HepG2 (cell line): ENCODE measurements around the gene CCNB2. TPM values are rescaled to one million over a fixed set of nuclear protein-coding genes. Genes with fewer than 3 reads are reported as not detected.

Source experiments
- DMAP1 ChIP-seq: IDR thresholded peaks from 2 replicates; pipeline ENCODE4 v1.6.1; 2016
- E2F2 ChIP-seq: sonication (generic); formaldehyde crosslinking; IDR thresholded peaks from 2 replicates; pipeline ENCODE4 v1.4.0; 2020; ENCODE audit warnings: missing genetic modification reagents, borderline replicate concordance
- KAT7 ChIP-seq: IDR thresholded peaks from 2 replicates; pipeline ENCODE4 v1.6.1; 2018; ENCODE audit warnings: borderline replicate concordance, missing compliant biosample characterization
- MEIS1 ChIP-seq: sonication (generic); formaldehyde crosslinking; IDR thresholded peaks from 2 replicates; pipeline ENCODE4 v1.9.0; 2021; ENCODE audit warnings: mild to moderate bottlenecking, missing genetic modification reagents, moderate library complexity, borderline replicate concordance
- SIN3A ChIP-seq: IDR thresholded peaks from 2 replicates; pipeline ENCODE4 v1.6.1; 2011; ENCODE audit warnings: low read depth, mild to moderate bottlenecking, control low read depth, low read length, borderline replicate concordance
- ZEB1 ChIP-seq: IDR thresholded peaks from 2 replicates; pipeline ENCODE4 v1.6.1; 2012; ENCODE audit warnings: mild to moderate bottlenecking, low read depth, inconsistent platforms; ENCODE audit not compliant: insufficient replicate concordance
- ZHX2 ChIP-seq, 2 experiments: sonication (generic) in 1 of 2; formaldehyde crosslinking in 1 of 2; IDR thresholded peaks; 2 replicates each; pipeline versions ENCODE4 v1.6.1 to v1.9.0; 2014 to 2022; ENCODE audit warnings: antibody characterized with exemption in 1 of 2, borderline replicate concordance in 1 of 2, inconsistent platforms in 1 of 2, low read depth in 1 of 2, missing genetic modification reagents in 1 of 2
- ZNF143 ChIP-seq: sonication (generic); formaldehyde crosslinking; IDR thresholded peaks from 2 replicates; pipeline ENCODE4 v1.4.0; 2020; ENCODE audit warnings: missing genetic modification reagents
- ZNF225 ChIP-seq: sonication (generic); formaldehyde crosslinking; IDR thresholded peaks from 2 replicates; pipeline ENCODE4 v1.4.0; 2020; ENCODE audit warnings: mild to moderate bottlenecking, missing genetic modification reagents
- ZNF331 ChIP-seq: sonication (generic); formaldehyde crosslinking; IDR thresholded peaks from 2 replicates; pipeline ENCODE4 v1.4.0; 2020; ENCODE audit warnings: missing genetic modification reagents
- ZNF431 ChIP-seq: sonication (generic); formaldehyde crosslinking; IDR thresholded peaks from 2 replicates; pipeline ENCODE4 v1.9.0; 2022; ENCODE audit warnings: missing genetic modification reagents, low read depth, mild to moderate bottlenecking, borderline replicate concordance
- ZNF484 ChIP-seq: sonication (generic); formaldehyde crosslinking; IDR thresholded peaks from 2 replicates; pipeline ENCODE4 v1.5.1; 2020; ENCODE audit warnings: mild to moderate bottlenecking, low read depth, missing genetic modification reagents, borderline replicate concordance
- ZNF616 ChIP-seq: sonication (generic); formaldehyde crosslinking; IDR thresholded peaks from 2 replicates; pipeline ENCODE4 v1.5.0; 2020; ENCODE audit warnings: low read depth, mild to moderate bottlenecking, missing genetic modification reagents
- ZNF724P ChIP-seq: sonication (generic); formaldehyde crosslinking; IDR thresholded peaks from 2 replicates; pipeline ENCODE4 v1.8.0; 2022; ENCODE audit warnings: missing genetic modification reagents, borderline replicate concordance
- ZNF737 ChIP-seq: sonication (generic); formaldehyde crosslinking; IDR thresholded peaks from 2 replicates; pipeline ENCODE4 v1.5.0; 2020; ENCODE audit warnings: missing genetic modification reagents, mild to moderate bottlenecking, borderline replicate concordance
- ZNF768 ChIP-seq: sonication (generic); formaldehyde crosslinking; IDR thresholded peaks from 2 replicates; pipeline ENCODE4 v1.4.0; 2020; ENCODE audit warnings: missing genetic modification reagents
- polyA plus RNA-seq, 8 experiments: library from polyadenylated mRNA; depleted of rRNA in 3 of 8; stranded (reverse) in 7 of 8; unstranded in 1 of 8; fragments of >200 nt; fragmentation: Illumina TruSeq in 4 of 8; extraction: Trizol in 4 of 8; gene quantifications; 2 replicates each; pipeline versions ENCODE4 v1.2.1 to v1.2.3, GENCODE V29; 2011 to 2016; ENCODE audit warnings: low read depth in 4 of 8, missing spikeins in 1 of 8, mixed read lengths in 1 of 8; ENCODE audit not compliant: insufficient read depth in 1 of 8
- total RNA-seq, 5 experiments: library from RNA; depleted of rRNA; stranded (reverse); fragments of >200 nt; fragmentation: Illumina TruSeq; extraction: Trizol; gene quantifications; 2 replicates each; pipeline ENCODE4 v1.2.3, GENCODE V29; 2016; ENCODE audit warnings: low read depth in 1 of 5
- TF ChIP-seq, protein P1 (sequence below): sonication (generic); formaldehyde crosslinking; IDR thresholded peaks from 2 replicates; pipeline ENCODE4 v1.9.0; 2022; ENCODE audit warnings: low read depth, missing genetic modification reagents

The CCNB2 gene
- total and polyA plus RNA-seq, 2 of the 13 experiments (the other 11 are each of a cell fraction or from before 2014, with no cell fraction given): 43.5 to 80.9 TPM

GRCh38 chr15:59104912-59105732, at the start of gene CCNB2 (continued):
- TF ChIP-seq ZNF431 (0 out of 2 replicates have a peak, but pooled peaks have one; percentile 23), ZNF768 (peak; percentile 71; the same call in 1 of the 2 replicates), E2F2 (peak; percentile 81; the same call in 1 of the 2 replicates), ZNF724P (peak; percentile 40; the same call in 1 of the 2 replicates), ZNF616 (CRISPR knock-in tag) (no peak), ZHX2 (IDR thresholded peaks at IDR 0.05; ENCODE audit: low read depth) (no peak), ZHX2 (CRISPR knock-in tag; IDR thresholded peaks at IDR 0.05; ENCODE audit: borderline replicate concordance) (0 out of 2 replicates have a peak, but pooled peaks have one; percentile 22), KAT7 (CRISPR knock-in tag) (peak; percentile 20; the same call in 1 of the 2 replicates), MEIS1 (CRISPR knock-in tag) (no peak), SIN3A (peak; percentile 100), ZNF737 (CRISPR knock-in tag) (no peak), ZNF225 (no peak), ZNF331 (0 out of 2 replicates have a peak, but pooled peaks have one; percentile 19), ZEB1 (no peak), ZNF484 (CRISPR knock-in tag) (no peak), DMAP1 (CRISPR knock-in tag) (peak; percentile 77; the same call in 1 of the 2 replicates), ZNF143 (CRISPR knock-in tag) (peak; percentile 23; the same call in 1 of the 2 replicates)
- TF ChIP-seq, protein P1, sequence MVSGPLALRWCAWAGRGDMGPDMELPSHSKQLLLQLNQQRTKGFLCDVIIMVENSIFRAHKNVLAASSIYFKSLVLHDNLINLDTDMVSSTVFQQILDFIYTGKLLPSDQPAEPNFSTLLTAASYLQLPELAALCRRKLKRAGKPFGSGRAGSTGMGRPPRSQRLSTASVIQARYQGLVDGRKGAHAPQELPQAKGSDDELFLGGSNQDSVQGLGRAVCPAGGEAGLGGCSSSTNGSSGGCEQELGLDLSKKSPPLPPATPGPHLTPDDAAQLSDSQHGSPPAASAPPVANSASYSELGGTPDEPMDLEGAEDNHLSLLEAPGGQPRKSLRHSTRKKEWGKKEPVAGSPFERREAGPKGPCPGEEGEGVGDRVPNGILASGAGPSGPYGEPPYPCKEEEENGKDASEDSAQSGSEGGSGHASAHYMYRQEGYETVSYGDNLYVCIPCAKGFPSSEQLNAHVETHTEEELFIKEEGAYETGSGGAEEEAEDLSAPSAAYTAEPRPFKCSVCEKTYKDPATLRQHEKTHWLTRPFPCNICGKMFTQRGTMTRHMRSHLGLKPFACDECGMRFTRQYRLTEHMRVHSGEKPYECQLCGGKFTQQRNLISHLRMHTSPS (CRISPR knock-in tag): no peak
